HG03108 (cell line): ENCODE measurements around the gene ITPA.
A peak's percentile ranks its signal among the peaks of the same experiment; 100 is the strongest.
"Not testable (repeated sequence)": the region's sequence is repeated elsewhere in the genome, so short reads cannot be mapped to it uniquely, and the experiment has no call there.

Source experiments
- ATAC-seq: cut with Tn5 transposase; IDR thresholded peaks from one replicate; pipeline ENCODE4 v1.9.1; 2021; ENCODE audit warnings: moderate library complexity; ENCODE audit not compliant: unreplicated experiment

The ITPA gene

DNA sequence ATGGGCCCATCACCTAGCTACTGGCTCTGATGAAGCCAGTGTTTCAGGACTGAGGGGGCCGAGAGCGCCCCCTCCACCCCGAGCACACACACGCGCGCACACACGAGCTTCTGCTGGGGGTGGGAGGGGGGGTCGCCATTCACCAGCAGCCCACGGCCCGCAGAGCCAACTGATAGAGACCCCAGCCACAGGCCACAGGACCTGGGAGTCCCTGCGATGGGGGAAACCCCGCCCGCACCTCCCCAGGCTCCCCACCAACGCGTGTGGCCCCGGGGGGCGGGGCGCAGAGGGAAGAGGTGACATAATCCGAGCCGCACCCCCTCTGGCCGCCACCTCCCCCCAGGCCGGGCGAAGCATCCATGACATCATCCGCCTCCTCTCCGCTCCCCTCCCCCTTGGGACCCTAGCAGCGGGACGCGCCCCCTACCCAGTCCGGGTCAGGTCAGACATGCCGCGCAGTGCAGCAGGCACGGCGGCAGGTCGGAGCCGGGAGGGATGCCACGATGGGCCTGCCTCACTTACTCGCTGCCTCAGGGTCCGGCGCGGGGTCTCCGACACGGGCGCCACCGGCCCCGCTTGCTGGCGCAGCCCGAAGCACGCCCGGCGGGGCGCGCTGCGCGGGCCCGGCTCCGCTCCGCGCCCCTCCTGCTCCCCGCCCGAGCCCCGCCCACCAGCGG lies 36.2 kb upstream of the ITPA start, which contains the start of gene LZTS3:
TSS of gene LZTS3 (minus strand) at position 617 of the 677 bp plus-strand sequence. CDS start 6,386 bp downstream, outside the sequence.
- peak; percentile 28 for ATAC-seq

DNA sequence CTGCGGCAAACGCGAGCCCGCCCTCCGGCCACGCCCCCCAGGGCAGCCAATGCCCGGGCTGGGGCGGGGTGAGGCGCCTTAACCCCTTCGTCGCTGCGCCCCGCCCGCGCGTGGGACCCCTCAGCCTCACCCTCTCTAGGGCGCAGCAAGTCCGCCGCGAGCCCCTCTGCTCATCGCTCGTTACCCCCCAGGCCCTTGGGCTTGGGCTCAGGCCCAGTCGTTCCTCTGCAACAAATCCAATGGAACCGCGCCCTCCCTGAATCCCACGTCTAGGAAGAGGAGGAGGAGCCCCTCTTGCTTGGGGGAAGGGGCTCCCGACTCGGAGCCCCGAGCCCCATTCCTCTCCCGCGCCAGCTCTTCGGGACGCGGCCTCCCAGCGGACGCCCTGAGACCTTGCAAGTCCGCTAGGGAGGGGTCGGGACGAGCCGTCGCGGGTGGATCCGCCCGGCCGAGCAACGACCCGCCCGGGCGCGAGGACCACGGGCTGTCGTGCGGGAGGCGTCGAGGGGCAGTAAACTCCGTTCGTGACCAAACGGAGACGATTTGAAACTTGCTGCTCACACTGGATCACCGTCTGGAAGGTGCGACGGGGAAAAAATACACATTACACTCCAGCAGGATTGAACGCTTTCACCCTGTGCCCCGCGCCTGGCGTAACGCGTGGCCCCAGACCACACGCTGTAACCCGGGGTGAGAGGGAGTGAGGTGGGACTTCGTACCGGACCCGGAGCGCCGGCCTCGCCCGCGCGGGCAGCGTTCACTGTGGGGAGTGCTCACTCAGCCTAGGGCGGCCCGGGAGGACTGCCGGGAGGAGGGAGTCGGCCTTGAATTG lies 35.5 kb upstream of the ITPA start:
- peak; percentile 89 for ATAC-seq

DNA sequence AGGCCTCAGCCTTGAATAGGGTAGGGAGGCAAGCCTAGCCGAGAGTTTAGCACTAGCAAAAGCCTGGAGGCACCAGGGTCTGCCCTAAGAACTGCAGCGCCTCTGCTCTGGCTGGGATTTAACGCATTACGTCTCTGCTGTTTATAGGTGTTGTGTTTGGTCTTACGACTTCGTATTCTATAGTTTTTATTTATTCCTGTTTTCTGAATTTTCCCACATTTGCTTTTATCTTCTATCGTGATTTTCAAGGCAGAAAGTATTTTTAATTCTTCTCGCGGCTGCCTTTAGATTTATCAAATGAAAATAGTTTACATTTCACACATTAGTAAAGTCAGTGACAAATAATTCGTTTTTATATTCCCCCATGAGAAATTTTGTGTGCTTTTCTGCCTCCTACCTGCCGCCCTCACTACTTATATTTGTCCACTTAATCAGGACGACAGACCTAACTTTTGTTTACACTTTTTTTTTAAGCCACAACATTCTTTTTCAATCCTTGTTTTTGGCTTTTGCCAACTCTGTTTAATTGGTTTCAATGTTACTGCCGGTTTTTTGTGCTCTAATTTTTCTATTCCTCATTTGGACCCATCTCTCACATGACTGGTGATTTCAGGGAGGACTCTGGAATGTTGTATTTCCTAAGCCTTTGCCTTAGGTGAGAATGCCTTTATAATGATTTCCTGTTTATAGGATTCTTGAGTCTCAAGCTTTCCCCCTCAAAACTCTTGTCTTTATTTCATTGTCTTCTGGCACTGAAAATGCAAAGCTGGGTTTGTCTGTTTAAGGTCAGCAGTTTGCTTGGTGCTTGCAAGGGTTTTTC lies 34.6 kb upstream of the ITPA start:
- ATAC-seq = no peak

DNA sequence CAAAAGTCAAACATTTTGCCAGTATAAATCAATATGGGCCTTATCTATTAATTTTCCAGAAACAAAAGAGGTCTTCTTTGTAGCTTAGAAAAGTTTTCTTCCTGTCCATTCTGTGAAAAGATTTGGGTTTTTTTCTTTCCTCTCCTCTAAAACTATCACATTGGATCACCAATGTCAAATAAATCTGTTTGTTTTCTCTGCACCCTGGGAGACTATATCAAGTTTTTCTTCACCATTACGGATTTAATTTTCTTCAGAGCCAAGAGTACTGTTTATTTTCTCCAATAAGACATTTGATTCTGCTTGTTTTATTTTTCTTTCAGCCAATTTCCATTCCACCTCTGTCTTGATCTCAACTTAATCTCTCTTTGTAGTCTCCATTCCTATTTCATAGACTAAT lies 34.0 kb upstream of the ITPA start:
- no peak for ATAC-seq

DNA sequence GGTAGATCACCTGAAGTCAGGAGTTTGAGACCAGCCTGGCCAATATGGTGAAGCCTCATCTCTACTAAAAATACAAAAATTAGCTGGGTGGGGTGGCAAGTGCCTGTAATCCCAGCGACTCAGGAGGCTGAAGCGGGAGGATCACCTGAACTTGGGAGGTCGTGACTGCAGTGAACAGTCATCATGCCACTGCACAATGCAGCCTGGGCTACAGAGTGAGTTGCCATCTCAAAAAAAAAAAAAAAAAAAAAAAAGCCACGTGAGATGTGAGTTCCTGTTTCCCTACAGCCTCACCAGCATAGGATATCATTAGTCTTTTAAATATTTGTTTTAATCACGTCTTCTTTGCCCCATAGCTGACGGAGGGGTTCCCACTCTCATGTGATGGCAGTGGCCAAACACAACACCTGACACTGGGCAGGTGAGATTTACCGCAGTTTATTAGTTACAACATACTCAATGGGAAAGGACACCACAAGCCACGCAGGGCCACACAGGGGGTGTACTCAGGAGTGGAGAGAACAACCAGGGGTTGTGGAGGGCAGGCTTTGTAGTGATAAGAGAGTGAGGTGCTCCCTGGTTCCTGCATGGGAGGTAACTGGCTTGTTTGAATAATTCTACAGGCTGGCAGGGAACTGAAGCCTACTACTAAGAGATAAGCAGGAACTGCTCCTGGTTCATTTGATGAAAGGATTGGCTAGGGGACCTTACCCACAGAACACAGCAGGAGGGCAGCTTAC lies 31.4 kb upstream of the ITPA start:
- ATAC-seq = no peak

DNA sequence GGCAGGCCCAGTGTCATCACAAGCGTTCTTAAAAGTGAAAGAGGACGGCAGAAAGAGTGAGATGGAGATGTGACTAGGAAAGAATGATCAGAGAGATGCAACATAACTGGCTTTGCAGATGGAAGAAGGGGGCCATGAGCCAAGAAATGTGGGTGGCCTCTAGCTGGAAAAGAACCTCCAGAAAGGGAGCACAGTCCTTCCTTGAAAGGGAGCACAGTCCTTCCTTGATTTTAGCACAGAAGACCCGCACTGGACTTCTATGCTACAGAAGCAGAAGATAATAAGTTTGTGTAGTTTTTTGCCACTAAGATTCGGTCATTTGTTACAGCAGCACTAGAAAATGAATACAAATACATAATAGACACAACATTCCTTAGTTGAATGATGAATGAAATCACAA lies 29.0 kb upstream of the ITPA start:
- no peak for ATAC-seq

DNA sequence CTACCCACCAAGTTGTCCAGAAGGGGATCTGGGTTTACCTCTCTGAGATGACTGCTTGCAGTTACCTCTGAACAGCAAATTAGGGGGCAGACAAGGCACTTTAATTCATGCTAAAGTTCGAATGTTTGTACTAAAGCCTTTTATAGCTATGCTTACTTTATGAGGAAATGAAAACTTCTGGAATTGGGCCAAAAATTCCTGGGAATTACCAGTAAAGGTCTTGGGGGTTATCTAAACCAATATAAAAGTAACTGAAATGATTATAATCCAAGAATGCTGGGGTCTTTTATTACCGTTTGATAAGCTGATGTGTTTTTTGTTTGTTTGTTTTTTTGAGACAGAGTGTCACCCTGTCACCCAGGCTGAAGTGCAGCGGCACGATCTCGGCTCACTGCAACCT lies 28.0 kb upstream of the ITPA start:
- ATAC-seq = no peak

DNA sequence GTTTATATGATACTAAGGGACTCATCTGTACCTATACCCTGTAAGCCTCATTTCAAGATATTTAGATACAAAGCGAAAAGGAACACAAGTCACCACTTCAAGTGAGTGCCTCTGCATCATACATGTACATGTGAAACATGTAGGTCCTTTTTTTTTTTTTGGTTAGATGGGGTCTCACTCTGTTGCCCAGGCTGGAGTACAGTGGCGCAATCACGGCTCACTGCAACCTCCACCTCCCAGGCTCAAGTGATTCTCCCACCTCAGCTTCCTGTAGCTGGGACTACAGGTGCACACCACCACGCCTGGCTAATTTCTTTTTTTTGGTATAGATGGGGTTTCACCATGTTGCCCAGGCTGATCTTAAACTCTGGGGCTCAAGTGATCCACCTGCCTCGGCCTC lies 26.9 kb upstream of the ITPA start:
- not testable (repeated sequence) for ATAC-seq

DNA sequence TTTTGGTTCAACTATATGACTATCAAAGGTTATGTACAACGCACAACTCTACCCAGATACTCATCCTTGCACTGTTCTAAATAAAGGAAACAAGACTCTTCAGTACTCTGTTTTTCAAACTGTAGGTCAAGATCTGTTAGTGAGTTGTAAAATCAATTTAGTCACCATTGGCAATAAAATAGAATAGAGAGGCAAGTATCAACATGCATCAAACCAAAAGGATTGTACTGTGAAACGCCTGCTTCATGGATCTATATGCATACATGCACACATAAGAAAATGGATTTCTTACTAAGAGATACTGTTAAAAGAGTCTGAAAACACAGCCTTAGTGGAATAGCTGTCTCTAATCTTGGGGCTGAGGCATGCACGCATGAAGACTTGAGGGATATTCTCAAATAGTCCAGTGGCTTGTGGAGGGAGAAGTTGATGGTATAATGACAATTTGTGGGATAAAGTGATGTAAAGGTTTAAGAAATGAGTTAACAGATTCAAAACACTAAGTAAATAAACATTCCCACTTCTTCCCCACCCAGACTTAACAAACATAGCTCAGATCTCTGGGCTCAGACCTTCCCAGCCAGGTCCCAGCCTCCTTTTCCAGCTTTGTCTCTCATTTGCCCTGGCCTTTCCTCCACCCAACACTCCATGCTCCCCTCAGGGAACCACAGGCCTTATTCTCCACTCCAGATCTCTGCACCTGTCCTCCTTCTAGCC lies 25.2 kb upstream of the ITPA start:
- no peak for ATAC-seq

DNA sequence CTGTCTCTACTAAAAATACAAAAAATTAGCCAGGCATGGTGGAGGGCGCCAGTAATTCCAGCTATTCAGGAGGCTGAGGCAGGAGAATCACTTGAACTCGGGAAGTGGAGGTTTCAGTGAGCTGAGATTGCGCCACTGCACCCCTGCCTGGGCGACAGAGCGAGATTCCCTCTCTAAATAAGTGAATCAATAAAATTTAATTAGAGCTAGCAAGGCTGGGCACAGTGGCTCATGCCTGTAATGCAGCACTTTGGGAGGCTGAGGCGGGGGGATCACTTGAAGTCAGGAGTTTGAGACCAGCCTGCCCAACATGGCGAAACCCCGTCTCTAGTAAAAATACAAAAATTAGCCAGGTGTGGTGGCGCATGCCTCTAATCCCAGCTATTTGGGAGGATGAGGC lies 21.4 kb upstream of the ITPA start:
- ATAC-seq = not testable (repeated sequence)

DNA sequence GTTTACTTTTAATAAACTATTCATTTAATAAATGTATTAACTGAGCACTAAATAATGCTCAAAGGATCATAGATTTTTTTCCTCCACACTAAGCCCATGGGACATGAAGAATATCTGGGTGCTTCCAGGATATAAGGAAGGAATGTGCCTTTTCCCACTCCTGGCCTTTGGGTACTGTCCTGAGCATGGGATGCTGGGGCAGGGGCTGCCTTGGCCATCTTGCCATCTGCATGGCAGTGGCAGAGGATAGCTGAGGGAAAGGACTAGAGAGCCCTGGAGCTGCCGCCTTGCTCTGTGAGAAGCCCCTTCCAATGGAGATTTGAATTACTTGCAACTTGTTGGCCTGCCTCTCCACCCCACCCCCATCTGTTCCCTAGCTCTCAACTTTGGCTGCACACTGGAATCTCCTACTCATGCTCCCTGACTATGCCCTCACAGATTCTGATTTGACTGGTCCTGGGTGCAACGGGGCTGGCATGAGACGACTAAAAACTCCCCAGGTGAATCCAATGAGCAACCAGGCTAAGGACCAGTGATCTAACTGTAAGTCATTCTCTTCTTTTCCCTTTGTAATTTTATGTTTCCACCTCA lies 20.4 kb upstream of the ITPA start:
- ATAC-seq = no peak

DNA sequence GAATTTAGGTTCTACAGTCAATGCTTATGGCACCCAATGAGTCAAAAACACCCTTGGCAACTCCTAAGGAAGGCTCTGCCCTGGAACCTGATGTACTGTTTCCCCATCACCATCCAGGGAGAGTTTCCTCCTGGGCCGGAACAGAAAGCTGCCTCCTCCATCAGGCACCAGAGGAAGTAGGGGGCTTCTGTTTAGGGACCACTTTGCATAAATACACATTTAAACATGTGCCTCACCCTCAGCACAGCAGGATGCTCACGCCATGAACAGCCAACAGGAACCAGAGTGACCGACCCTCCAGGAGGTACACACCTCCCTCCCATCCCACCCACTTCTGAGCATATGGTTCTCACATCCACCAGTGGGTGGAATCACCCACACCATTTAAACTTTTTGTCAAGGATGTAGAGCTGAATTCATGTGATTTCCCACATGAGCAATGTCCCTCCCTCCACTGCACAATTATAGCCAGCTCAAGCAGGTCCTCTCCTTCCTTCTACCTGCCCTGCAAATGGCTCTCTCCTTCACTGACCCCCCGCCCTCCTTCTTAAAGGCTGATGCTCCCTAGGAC lies 19.7 kb upstream of the ITPA start:
- ATAC-seq = no peak

DNA sequence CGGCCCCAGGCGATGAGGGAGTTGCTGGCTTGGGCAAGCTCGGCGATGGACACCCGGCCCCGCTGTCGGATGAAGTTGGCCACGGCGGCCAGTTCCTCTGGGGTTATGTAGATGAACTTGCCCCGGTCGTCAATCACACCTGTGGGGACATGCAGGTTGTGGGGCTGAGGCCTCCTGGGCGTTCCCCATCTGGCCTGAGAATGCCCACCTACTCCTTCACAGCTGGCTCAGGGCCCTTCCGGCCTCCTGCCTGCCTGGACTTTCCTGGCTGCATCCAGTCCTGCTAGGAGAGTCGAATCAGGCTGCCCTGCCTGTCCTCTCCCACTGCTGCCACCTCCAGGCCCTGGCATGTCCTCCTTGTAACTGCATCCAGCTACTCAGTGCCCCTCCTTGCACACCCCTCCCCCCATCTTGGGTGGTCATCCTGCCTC lies 18.6 kb upstream of the ITPA start:
- ATAC-seq = no peak

DNA sequence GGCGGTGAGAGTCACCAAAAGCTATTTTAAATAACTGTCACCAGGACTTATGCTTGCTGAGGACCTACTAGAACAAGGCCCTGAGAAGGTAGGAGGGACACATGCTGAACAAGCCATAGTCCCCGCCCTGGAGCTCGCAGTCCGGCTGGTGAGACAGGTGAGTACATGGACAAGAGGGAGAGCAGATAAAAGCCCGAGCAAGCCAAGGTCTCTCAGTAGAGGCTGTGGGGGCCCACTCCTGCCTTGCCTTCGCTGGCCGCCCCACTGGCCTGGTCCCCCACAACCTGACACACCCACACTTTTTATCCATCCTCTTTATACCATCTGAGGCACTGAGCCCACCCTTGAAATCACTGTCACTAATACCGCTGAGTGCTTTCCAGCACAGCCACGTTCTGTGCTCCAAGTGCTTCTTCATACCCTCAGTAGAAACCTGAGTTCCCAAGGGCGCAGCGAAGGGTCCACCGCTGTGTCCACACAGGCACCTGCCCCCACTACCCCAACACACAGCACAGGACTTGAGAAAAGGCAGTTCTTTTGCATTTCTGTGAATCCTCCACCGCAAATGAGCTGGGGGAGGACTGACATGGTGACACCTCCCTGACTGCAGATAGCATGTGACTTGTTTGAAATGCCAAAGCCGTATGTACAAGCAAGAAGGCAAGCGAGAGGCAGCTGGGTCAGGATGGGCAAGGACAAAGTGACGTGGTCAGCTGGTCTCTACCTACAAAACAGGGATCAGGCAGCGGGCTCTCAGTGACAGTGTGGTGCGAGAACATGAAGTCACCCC lies 16.9 kb upstream of the ITPA start:
- no peak for ATAC-seq

DNA sequence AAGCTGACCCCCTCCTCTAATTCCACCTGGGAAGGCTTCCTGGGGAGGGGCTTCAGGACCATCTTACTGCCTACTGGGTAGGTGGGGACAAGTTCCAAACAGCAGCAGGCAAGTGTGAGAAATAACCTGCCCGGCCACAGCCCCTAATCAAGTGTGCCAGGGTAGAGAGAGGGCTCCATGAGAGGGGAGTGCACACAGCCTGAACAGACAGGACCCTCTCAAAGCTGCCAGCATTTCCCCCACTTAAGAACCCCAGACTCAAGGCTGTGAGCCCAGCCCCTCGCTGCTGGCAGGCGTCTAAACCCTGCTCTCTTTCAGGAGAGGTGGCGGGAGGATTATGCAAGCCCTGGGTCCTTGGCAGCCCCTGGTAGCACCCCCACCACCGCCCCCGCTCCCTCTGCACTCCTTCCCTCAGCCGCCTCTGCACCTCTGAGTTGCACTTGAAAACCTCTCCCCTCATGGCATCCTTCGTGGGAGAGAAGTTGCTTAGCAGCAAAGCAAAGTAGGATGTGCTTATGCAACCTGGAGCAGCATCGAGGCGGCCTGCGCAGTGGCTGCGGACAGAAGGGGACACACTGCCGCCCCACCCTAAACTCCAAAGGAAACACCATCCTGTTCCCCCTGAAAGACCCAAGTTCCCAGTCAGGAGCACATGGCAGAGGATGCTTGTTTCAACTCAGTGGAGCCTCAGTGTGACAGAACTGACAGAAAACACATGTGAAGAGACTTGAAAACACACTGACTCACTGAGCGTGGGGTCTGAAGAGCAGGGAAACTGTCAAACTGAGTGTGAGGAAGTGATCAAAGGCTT lies 15.3 kb upstream of the ITPA start:
- ATAC-seq = no peak

DNA sequence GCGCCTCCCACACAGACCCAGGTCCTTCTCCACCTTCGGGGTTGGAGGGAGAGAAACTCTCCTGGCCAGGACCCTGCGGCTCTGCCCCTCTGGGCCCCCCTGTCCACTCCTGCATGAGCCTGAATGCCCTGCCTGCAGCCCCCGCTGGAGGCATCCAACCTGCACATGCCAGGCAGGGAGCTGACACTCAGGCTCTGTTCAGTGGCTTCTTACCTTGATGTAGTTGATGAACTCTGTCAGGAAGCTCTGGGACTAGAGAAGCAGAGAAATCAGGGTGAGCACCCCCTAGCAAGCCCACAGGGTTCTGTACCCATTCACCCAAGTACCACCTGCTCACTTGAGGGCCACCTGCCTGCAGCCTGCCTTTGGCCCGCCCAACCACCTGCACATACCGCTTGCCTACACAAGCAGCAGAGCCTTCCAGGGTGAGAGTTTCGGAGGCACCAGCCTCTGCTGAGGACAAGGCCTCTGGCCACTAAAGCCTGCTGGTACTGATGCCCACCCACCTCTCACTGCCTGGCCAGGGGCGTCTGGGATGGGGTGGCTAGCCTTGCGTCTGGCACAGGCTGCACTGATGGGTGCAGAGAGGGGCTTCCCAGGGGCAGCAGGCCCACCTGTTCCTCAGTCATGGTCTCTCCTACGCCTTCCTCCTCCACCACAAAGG lies 14.5 kb upstream of the ITPA start:
- ATAC-seq = no peak

DNA sequence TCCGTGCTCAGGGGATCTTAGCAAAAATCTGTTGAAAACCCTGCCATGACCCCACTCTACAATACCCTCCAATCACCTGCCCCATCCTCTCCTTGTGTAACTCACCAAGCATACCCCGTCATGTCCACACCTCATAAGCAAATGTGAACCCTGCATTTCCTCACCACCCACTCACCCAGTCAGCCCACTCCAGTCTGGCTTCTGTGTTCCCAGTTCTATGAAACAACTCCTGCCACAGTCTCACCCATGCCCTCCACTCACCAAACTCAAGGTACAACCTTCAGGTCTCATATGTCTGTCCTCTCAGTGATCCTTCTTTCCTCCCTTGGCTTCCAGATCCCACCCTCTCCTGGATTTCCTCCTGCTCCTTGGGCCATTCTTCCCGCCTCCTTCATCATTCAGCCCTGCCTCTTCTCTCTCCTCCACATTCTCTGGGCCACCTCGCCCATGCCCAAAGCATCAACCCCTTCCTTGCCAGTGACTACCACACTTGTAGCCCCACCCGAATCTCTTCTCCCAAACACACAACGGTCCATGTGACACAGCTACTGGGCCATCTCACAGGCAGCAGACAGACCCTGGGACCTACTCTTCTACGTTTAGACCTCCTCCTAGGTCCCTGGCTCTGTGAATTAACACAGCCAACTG lies 13.6 kb upstream of the ITPA start:
- no peak for ATAC-seq
